Esophagus muscularis mucosa (tissue), 4 donors: Measurements from ENCODE around the gene C20orf173. TPM values are rescaled to one million over a fixed set of nuclear protein-coding genes. Genes with fewer than 3 reads are reported as not detected.

ENCODE experiments used
- DNase-seq: peaks from one replicate; pipeline ENCODE4 v3.0.0-alpha.2; 2017; ENCODE audit errors: extremely low spot score
- H3K27ac ChIP-seq, 4 donors: fragments of 200-600 bp; sonication (generic); replicated peaks in 1 of 4; 1 replicate in 3 of 4; 2 replicates in 1 of 4; pipeline ENCODE4 v1.5.1; 2016 to 2019; ENCODE audit warnings: mild to moderate bottlenecking in 1 of 4
- H3K27me3 ChIP-seq, 4 donors: fragments of 200-600 bp; sonication (generic); one replicate each; pipeline versions ENCODE4 v1.5.1 to v1.6.0; 2016 to 2019
- H3K36me3 ChIP-seq, 4 donors: fragments of 200-600 bp; sonication (generic); one replicate each; pipeline ENCODE4 v1.5.1; 2016 to 2019
- H3K4me1 ChIP-seq, 4 donors: fragments of 200-600 bp; sonication (generic); one replicate each; pipeline ENCODE4 v1.5.1; 2016 to 2019
- H3K4me3 ChIP-seq, 4 donors: fragments of 200-600 bp; sonication (generic); 1 replicate in 2 of 4; 2 replicates in 2 of 4; pipeline ENCODE4 v1.5.1; 2016 to 2019; ENCODE audit warnings: mild to moderate bottlenecking in 4 of 4, moderate library complexity in 1 of 4
- H3K9me3 ChIP-seq, 4 donors: fragments of 200-600 bp; sonication (generic); 1 replicate in 3 of 4; 2 replicates in 1 of 4; pipeline ENCODE4 v1.5.1; 2016 to 2019
- CTCF ChIP-seq, 3 experiments: fragments of 200-600 bp in 2 of 3; fragments of 450-650 bp in 1 of 3; sonication (generic) in 2 of 3; IDR thresholded peaks; one replicate each; pipeline ENCODE4 v1.5.1; 2017 to 2019; ENCODE audit warnings: antibody characterized with exemption in 3 of 3, mild to moderate bottlenecking in 2 of 3, moderate library complexity in 1 of 3
- EP300 ChIP-seq: sonication (generic); formaldehyde crosslinking; IDR thresholded peaks from one replicate; pipeline ENCODE4 v1.6.1; 2017; ENCODE audit warnings: antibody characterized with exemption
- POLR2A ChIP-seq: fragments of 450-650 bp; IDR thresholded peaks from one replicate; pipeline ENCODE4 v1.6.1; 2017; ENCODE audit warnings: antibody characterized with exemption, moderate library complexity, mild to moderate bottlenecking, low read depth
- POLR2AphosphoS5 ChIP-seq, 2 donors: sonication (generic); formaldehyde crosslinking; IDR thresholded peaks; one replicate each; pipeline ENCODE4 v1.6.1; 2017; ENCODE audit warnings: antibody characterized with exemption in 2 of 2
- whole genome bisulfite sequencing: methylation state at CpG from one replicate; pipeline ENCODE4 v1.1.5; 2018; 5-methylcytosine and 5-hydroxymethylcytosine counted together
- intact Hi-C: fragments of 100-400 bp; cut with DNase I; formaldehyde crosslinking; loops from one replicate; pipeline ENCODE4 v1.15.1; 2023
- total RNA-seq, 4 donors: library from RNA; depleted of rRNA; stranded (reverse); fragments of >200 nt; gene quantifications; one replicate each; pipeline versions ENCODE4 v1.1.0 to v1.2.1, GENCODE V29; 2016

C20orf173 gene
- total RNA-seq, 4 donors from 2014 or later = not detected

DNA sequence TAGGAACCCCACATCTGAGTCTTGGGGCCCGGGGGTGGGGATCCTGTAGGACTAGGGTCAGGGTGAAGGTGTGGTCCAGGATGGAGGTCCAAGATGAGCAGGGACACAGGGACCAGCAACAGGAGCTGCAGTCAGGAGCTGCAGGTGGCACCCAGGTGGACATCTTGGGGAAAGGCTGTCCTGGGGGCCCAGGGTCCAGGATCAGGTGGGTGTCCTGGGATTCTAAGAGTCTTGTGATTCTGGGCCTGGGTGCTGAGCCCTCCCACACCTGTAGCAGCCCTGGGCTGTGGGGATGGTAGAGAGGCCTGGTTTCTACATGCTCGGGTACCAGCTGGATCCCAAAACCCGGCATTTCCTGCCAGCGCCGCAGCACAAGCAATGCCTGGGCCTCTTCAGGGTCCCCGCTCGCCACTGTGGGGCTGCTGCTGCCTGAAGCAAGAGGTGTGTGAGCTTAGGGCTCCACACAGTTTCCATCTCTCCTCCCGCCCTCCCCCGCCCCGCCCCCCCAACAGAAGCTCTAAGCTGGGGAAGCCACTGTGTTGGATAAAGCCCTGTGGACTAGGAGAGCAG is 33.2 kb upstream of the C20orf173 start:
- no peak overlapping the region for H3K27ac ChIP-seq

GRCh38 chr20:35561671-35562070 is 32.2 kb upstream of the C20orf173 start:
- intact Hi-C loops = no loop called here
- Histone ChIP-seq H3K4me3 (no peak overlapping the region), H3K9me3 (no peaks in the 10 kb centered on the region), H3K4me1 (no peaks in the 10 kb centered on the region), H3K36me3 (peaks cover 4 to 30% (median 20%) of the 10 kb centered on the region in 4 donors), H3K27ac (no peak overlapping the region), H3K27me3 (no peaks in the 10 kb centered on the region)
- DNase-seq = no peak
- WGBS = 68% methylated on average over 5 of the region's 5 CpGs
- TF ChIP-seq CTCF (IDR thresholded peaks at IDR 0.05) (no peak), POLR2AphosphoS5 (IDR thresholded peaks at IDR 0.05) (no peak), POLR2A (no peak), EP300 (no peak)

More for the DNA sequence above, 33.2 kb upstream of the C20orf173 start:
- intact Hi-C loops = no loop called here
- Histone ChIP-seq H3K36me3 (peaks cover 0 to 20% (median 11%) of the 10 kb centered on the region in 4 donors), H3K9me3 (no peaks in the 10 kb centered on the region), H3K4me1 (no peaks in the 10 kb centered on the region), H3K27me3 (no peaks in the 10 kb centered on the region), H3K4me3 (no peak overlapping the region)
- 91% methylated on average over 1 of the region's 10 CpGs for WGBS
- TF ChIP-seq EP300 = no peak
- DNase-seq = no peak

- WGBS = 28% methylated on average over 7 of the region's 7 CpGs
- Histone ChIP-seq H3K4me1 (no peaks in the 10 kb centered on the region), H3K4me3 (no peak overlapping the region), H3K36me3 (peaks cover 8 to 34% (median 24%) of the 10 kb centered on the region in 4 donors), H3K27me3 (no peaks in the 10 kb centered on the region), H3K27ac (no peak overlapping the region), H3K9me3 (no peaks in the 10 kb centered on the region)
- peak in 1 of 3 experiments; percentile 10 for TF ChIP-seq CTCF (IDR thresholded peaks at IDR 0.05)
- TF ChIP-seq POLR2A = no peak
- intact Hi-C loops = no loop called here
- no peak for DNase-seq
These were observed 31.8 kb upstream of the C20orf173 start for GRCh38 chr20:35561268-35561667.

GRCh38 chr20:35560541-35560940 is 31.1 kb upstream of the C20orf173 start:
- Histone ChIP-seq H3K27me3 (no peaks in the 10 kb centered on the region), H3K36me3 (peaks cover 15 to 41% (median 32%) of the 10 kb centered on the region in 4 donors), H3K9me3 (no peaks in the 10 kb centered on the region), H3K27ac (no peak overlapping the region), H3K4me1 (no peaks in the 10 kb centered on the region), H3K4me3 (no peak overlapping the region)
- WGBS = 67% methylated on average over 9 of the region's 10 CpGs
- no peak for TF ChIP-seq POLR2AphosphoS5 (IDR thresholded peaks at IDR 0.05)
- DNase-seq = no peak
- intact Hi-C loops = no loop called here

- no peaks in the 10 kb centered on the region for H3K9me3 ChIP-seq
- H3K27ac ChIP-seq = no peak overlapping the region
- 80% methylated on average over 9 of the region's 18 CpGs for WGBS
- TF ChIP-seq CTCF (IDR thresholded peaks at IDR 0.05) (no peak), POLR2A (no peak), POLR2AphosphoS5 (IDR thresholded peaks at IDR 0.05) (no peak), EP300 (no peak)
- no peaks in the 10 kb centered on the region for H3K27me3 ChIP-seq
- peaks cover 16 to 45% (median 34%) of the 10 kb centered on the region in 4 donors for H3K36me3 ChIP-seq
- intact Hi-C loops = no loop called here
- H3K4me1 ChIP-seq = no peaks in the 10 kb centered on the region
- no peak for DNase-seq
- no peak overlapping the region for H3K4me3 ChIP-seq
These were observed 30.7 kb upstream of the C20orf173 start for GRCh38 chr20:35560105-35560511.

DNA sequence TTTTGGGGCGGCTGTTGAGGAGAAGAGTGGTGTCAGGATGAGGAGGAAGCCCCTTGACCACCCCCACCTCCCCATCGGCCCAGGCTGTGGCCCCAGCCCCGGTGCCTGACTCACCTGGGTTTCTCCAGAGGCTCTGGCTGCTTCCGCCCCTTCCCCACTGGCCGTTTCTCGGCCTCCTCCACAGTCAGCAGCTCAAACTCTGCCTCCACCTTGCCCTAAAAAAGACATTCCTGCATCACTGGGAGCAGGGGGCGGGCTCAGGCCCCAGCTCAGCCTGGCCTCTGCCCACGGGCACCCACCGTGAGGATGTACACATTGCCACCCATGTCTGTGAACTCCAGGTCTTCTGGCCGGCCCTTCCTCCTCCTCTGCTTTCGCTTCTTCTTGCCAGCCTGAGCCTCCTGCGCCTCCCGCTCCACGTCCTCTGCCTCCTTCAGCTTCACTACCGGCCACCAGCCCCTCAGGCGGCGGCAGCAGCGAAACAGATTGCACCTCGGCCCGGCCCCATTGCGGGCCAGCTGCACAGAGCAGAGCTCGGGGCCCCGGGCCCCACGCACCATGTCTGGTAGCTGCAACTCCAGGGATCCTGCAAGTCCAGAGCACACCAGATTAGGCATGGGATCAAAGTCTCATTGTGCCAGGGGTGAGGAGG is 29.7 kb upstream of the C20orf173 start:
- intact Hi-C loops = no loop called here

More for the DNA sequence above, 29.7 kb upstream of the C20orf173 start:
- H3K36me3 ChIP-seq = peaks cover 16 to 55% (median 43%) of the 10 kb centered on the region in 4 donors
- TF ChIP-seq EP300 (no peak), POLR2AphosphoS5 (IDR thresholded peaks at IDR 0.05) (no peak), POLR2A (no peak), CTCF (IDR thresholded peaks at IDR 0.05) (no peak)
- no peak for DNase-seq
- no peaks in the 10 kb centered on the region for H3K27me3 ChIP-seq
- WGBS = 91% methylated on average over 24 of the region's 24 CpGs
- no peaks in the 10 kb centered on the region for H3K4me1 ChIP-seq
- no peak overlapping the region for H3K27ac ChIP-seq
- no peak overlapping the region for H3K4me3 ChIP-seq
- H3K9me3 ChIP-seq = no peaks in the 10 kb centered on the region
